Neural cell (in vitro differentiated cells): ENCODE measurements around the gene STARD13.

ENCODE experiments used
- EZH2 ChIP-seq: fragments of 200-600, 300-800 bp; shearing (Covaris generic), sonication (generic); IDR thresholded peaks from 2 replicates; pipeline ENCODE4 v1.6.1; 2014; ENCODE audit warnings: antibody characterized with exemption, low read length, borderline replicate concordance, mild to moderate bottlenecking; ENCODE audit not compliant: insufficient read depth, poor library complexity, severe bottlenecking
- POLR2AphosphoS5 ChIP-seq: IDR thresholded peaks from 2 replicates; pipeline ENCODE4 v1.6.1; 2012
- REST ChIP-seq: IDR thresholded peaks from 2 replicates; pipeline ENCODE4 v1.6.1; 2012; ENCODE audit warnings: borderline replicate concordance
- TAF1 ChIP-seq: IDR thresholded peaks from 2 replicates; pipeline ENCODE4 v1.6.1; 2012; ENCODE audit warnings: low read depth
- TF ChIP-seq, protein P1 (sequence below): fragments of 450-650 bp; IDR thresholded peaks from 2 replicates; pipeline ENCODE4 v1.5.1; 2014; ENCODE audit warnings: antibody characterized with exemption, mild to moderate bottlenecking, moderate library complexity; ENCODE audit not compliant: poor library complexity, severe bottlenecking

GRCh38 chr13:33235078-33235477 lies 50.5 kb downstream of the STARD13 start:
- TF ChIP-seq, protein P1, sequence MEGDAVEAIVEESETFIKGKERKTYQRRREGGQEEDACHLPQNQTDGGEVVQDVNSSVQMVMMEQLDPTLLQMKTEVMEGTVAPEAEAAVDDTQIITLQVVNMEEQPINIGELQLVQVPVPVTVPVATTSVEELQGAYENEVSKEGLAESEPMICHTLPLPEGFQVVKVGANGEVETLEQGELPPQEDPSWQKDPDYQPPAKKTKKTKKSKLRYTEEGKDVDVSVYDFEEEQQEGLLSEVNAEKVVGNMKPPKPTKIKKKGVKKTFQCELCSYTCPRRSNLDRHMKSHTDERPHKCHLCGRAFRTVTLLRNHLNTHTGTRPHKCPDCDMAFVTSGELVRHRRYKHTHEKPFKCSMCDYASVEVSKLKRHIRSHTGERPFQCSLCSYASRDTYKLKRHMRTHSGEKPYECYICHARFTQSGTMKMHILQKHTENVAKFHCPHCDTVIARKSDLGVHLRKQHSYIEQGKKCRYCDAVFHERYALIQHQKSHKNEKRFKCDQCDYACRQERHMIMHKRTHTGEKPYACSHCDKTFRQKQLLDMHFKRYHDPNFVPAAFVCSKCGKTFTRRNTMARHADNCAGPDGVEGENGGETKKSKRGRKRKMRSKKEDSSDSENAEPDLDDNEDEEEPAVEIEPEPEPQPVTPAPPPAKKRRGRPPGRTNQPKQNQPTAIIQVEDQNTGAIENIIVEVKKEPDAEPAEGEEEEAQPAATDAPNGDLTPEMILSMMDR: no peak
- no peak for TF ChIP-seq POLR2AphosphoS5
- no peak for TF ChIP-seq REST
- no peak for TF ChIP-seq EZH2
- no peak for TF ChIP-seq TAF1
